ENCODE measurements around the gene MATCAP1. TPM values are rescaled to one million over a fixed set of nuclear protein-coding genes. Genes with fewer than 3 reads are reported as not detected.

Gene MATCAP1
- total and polyA plus RNA-seq, 2 of the 13 experiments (the other 11 are each of a cell fraction or from before 2014, with no cell fraction given) = 11.2 to 24.5 TPM

DNA sequence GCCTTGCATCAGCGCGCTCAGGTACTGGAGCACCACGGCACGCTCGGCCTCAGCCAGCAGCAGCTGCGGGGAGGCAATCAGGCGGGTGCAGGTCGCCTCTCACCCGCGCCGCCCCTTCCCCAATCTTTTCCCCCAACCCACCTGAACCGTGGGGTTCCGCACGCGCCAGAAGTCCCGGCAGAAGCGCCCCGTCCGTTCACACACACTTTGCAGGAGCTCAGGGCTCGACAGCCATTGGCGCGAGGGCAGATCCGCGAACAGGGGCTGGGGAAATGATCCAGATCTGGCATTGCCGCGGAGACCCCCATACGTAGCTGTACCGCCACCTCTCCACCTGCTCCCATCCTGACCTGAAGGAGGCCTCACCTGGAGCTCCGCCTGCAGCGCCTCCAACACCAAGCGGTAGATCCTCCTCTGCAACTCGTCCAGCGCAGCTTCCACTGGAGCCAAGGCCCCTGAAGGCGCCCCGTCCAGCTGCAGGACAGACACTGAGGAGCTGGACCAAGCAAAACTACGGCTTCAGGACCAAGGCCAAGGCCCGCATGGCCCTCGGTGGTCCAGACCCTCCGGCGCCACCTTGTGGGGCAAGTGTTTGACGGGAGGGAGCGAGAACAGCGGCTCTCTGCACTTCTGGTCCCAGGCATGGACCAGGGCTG lies 1.4 kb upstream of the MATCAP1 start (continued):
- no peak for TF ChIP-seq TRAFD1 (CRISPR knock-in tag; IDR thresholded peaks at IDR 0.05; ENCODE audit: borderline replicate concordance)
- TF ChIP-seq ZNF746 (CRISPR knock-in tag; IDR thresholded peaks at IDR 0.05) = no peak
- peak; percentile 98 for TF ChIP-seq KDM2A (CRISPR knock-in tag; IDR thresholded peaks at IDR 0.05; ENCODE audit: borderline replicate concordance, low read depth)
- peak; percentile 90 for TF ChIP-seq ZNF225 (CRISPR knock-in tag; IDR thresholded peaks at IDR 0.05)
- peak; percentile 52; the same call in 1 of the 2 replicates for TF ChIP-seq ZFP37 (CRISPR knock-in tag; IDR thresholded peaks at IDR 0.05; ENCODE audit: borderline replicate concordance)
- TF ChIP-seq NFIC (IDR thresholded peaks at IDR 0.05; ENCODE audit: low read length) = no peak
- TF ChIP-seq ZNF530 (CRISPR knock-in tag; IDR thresholded peaks at IDR 0.05; ENCODE audit: low read depth) = no peak
- TF ChIP-seq SUZ12 (IDR thresholded peaks at IDR 0.05; ENCODE audit: low read depth, low read length) = 0 out of 2 replicates have a peak, but pooled peaks have one; percentile 8
- peak; percentile 85 for TF ChIP-seq PATZ1 (CRISPR knock-in tag; IDR thresholded peaks at IDR 0.05)
- peak; percentile 19; the same call in 1 of the 2 replicates for TF ChIP-seq GFI1 (CRISPR knock-in tag; IDR thresholded peaks at IDR 0.05; ENCODE audit: borderline replicate concordance)
- TF ChIP-seq TMF1 (CRISPR knock-in tag; IDR thresholded peaks at IDR 0.05; ENCODE audit: low read depth) = 0 out of 2 replicates have a peak, but pooled peaks have one; percentile 72
- TF ChIP-seq KIAA2018 (CRISPR knock-in tag; IDR thresholded peaks at IDR 0.05; ENCODE audit: borderline replicate concordance) = no peak
- TF ChIP-seq ZC3H4 (CRISPR knock-in tag; IDR thresholded peaks at IDR 0.05; ENCODE audit: borderline replicate concordance) = 0 out of 2 replicates have a peak, but pooled peaks have one; percentile 74
- peak; percentile 52; the same call in 1 of the 2 replicates for TF ChIP-seq JUND (CRISPR knock-in tag; IDR thresholded peaks at IDR 0.05)
- no peak for TF ChIP-seq RAD51 (IDR thresholded peaks at IDR 0.05; ENCODE audit: borderline replicate concordance)
- no peak for TF ChIP-seq ATRX (CRISPR knock-in tag; IDR thresholded peaks at IDR 0.05; ENCODE audit: borderline replicate concordance)

Measured in HepG2 (cell line).